ENCODE results near the gene SLC4A1.

- no peak for TF ChIP-seq CTCF (IDR thresholded peaks at IDR 0.05; ENCODE audit: borderline replicate concordance, extremely low read depth, low read length, poor library complexity, severe bottlenecking)
- no peak for TF ChIP-seq EZH2 (IDR thresholded peaks at IDR 0.05; ENCODE audit: borderline replicate concordance, low read depth, low read length, severe bottlenecking)
Observed at GRCh38 chr17:44315760-44316731, 48.1 kb upstream of the SLC4A1 start.

Measured in DND-41 (cell line).